HPDE6-E6E7 (cell line): Measurements from ENCODE around the gene BOLA3.
"Not testable (repeated sequence)": the region's sequence is repeated elsewhere in the genome, so short reads cannot be mapped to it uniquely, and the experiment has no call there.

ENCODE experiments used
- DNase-seq: peaks from one replicate; pipeline ENCODE4 v3.0.0; 2011; ENCODE audit warnings: missing footprints; ENCODE audit errors: extremely low spot score

BOLA3 gene

GRCh38 chr2:74102516-74102915 lies 45.2 kb downstream of the BOLA3 start:
- no peak for DNase-seq

- DNase-seq: no peak
Measured at GRCh38 chr2:74101574-74102300, 46.0 kb downstream of the BOLA3 start.

DNA sequence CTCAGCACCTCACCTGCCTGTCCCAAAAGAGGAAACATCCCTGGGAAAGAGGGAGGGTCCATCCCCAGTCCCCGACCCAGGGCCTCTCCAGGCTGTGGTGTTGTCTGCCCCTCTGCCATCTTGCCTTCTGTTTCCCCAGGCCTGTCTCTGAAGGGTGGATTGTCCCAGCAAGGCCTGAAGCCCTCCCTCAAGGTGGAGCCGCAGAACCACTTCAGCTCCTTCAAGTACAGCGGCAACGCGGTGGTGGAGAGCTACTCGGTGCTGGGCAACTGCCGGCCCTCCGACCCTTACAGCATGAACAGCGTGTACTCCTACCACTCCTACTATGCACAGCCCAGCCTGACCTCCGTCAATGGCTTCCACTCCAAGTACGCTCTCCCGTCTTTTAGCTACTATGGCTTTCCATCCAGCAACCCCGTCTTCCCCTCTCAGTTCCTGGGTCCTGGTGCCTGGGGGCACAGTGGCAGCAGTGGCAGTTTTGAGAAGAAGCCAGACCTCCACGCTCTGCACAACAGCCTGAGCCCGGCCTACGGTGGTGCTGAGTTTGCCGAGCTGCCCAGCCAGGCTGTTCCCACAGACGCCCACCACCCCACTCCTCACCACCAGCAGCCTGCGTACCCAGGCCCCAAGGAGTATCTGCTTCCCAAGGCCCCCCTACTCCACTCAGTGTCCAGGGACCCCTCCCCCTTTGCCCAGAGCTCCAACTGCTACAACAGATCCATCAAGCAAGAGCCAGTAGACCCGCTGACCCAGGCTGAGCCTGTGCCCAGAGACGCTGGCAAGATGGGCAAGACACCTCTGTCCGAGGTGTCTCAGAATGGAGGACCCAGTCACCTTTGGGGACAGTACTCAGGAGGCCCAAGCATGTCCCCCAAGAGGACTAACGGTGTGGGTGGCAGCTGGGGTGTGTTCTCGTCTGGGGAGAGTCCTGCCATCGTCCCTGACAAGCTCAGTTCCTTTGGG lies 47.2 kb downstream of the BOLA3 start:
- no peak for DNase-seq

GRCh38 chr2:74099835-74100234 lies 47.9 kb downstream of the BOLA3 start:
- DNase-seq: no peak

GRCh38 chr2:74099271-74099670 lies 48.4 kb downstream of the BOLA3 start:
- DNase-seq: no peak

DNA sequence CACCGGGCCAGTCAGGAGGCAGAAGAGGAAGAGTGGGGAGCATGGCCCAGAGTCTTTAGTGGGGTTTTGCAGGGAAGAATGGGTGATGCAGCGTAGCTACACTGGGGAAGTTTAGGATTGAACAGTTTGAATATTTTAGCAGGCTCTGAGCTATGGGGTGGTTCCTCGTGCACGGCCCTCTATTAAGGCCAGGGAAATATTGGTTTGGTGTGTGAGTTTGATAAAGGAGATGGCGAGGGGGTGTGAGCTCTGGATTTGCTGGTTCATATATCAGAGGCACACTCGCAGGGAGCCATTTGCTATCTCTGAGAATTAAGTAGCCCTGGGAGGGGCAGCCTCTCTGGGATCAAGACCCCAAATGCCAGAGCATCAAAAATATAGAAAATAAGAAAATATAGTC lies 50.1 kb downstream of the BOLA3 start:
- DNase-seq: no peak

DNA sequence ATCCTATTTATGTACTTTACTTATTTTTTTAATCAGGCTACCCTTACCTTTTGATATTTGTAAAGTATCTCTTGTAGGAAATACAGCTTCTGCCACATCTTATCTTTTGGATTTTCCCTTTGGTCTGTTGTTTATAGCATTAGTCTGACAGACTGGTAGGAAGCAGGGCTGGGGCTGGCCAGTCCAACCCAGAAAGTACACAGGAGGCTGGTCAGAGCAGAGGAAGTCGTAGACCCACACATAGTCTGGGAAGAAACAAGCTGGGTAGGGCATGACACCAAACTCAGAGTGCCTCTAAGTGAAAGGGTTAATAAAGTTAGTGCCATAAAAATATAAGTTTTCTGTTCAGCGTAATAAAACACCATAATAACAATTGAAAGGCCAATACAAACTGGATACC lies 51.7 kb downstream of the BOLA3 start:
- DNase-seq: no peak

- DNase-seq: no peak
Measured at GRCh38 chr2:74095632-74096031, 52.1 kb downstream of the BOLA3 start.

DNA sequence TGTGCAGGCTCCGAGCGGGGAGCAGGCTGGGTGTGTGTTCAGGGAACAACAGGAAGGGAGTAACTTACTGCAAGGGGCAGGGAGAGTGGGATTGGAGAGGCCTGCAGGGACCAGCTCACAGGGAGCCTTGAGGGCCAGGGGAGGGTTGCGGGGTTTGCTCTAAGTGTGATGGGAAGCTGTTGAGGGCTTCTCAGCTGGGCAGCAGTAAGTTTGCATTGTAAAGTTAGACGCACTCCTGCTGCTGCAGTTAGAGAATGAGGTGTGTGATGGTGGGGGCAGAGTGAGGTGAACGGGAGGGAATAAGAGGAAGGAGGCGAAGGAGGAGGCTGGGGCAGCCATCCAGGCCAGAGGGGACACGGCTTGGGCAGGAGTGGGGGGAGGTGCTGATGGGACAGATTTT lies 53.4 kb downstream of the BOLA3 start:
- DNase-seq: no peak

GRCh38 chr2:74093840-74094239 lies 53.9 kb downstream of the BOLA3 start:
- no peak for DNase-seq

GRCh38 chr2:74093426-74093825 lies 54.3 kb downstream of the BOLA3 start:
- no peak for DNase-seq

DNA sequence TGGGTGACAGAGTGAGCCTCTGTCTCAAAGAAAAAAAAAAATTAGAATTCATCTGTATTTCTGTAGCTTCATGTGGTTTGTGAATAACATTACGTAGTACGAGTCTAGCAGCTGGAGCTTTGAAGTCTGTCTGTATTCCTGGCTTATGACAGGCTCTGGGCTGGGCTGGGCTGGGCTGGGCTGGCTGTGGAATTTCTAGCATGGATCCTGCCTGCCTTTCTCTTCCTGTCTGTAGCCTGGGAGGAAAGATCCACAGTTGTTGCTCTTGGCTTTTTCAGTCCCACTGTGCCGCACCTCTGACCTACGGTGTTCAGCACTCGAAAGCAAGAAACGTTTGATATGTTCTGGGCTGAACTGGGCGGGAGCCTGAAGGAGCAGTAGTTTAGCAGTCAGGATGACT lies 55.4 kb downstream of the BOLA3 start:
- DNase-seq: no peak

- no peak for DNase-seq
Measured at GRCh38 chr2:74091391-74091790, 56.3 kb downstream of the BOLA3 start.

GRCh38 chr2:74089816-74090745 lies 57.6 kb downstream of the BOLA3 start:
- no peak for DNase-seq

- DNase-seq: not testable (repeated sequence)
Measured at GRCh38 chr2:74088676-74089075, 59.0 kb downstream of the BOLA3 start.

GRCh38 chr2:74087696-74088095 lies 60.0 kb downstream of the BOLA3 start:
- DNase-seq: no peak

DNA sequence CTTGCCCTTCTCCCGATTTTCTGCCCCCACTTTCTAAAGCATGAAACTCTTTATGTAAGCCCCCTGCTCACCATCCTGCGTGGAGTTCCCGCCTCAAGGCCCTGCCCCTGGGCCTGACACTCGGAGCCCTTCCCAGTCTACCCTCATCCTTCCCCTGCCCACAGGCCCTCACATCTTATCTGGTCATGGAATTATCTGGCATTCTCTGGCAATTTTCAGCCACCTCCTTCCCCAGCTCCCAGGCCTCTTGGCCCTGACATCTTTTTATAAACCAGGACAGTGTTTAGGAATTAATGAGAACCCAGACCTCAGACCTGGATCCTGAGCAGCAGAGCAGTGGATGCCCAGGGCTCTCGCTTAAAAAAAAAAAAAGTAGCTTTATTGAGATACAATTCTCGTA lies 61.7 kb downstream of the BOLA3 start:
- no peak for DNase-seq
